Amygdala (tissue), 56 donors: ENCODE measurements around the gene TRAF3IP1.
"Not testable (repeated sequence)": the region's sequence is repeated elsewhere in the genome, so short reads cannot be mapped to it uniquely, and the experiment has no call there.

ENCODE experiments used
- DNase-seq, 56 donors: peaks; one replicate each; lab custom pipeline; 2025; lab: John Stamatoyannopoulos, UW

The TRAF3IP1 gene

GRCh38 chr2:238401551-238401950 is 81.2 kb downstream of the TRAF3IP1 start:
- DNase-seq, result no peak

- DNase-seq, result no peak
Observed at GRCh38 chr2:238403632-238404405, 83.5 kb downstream of the TRAF3IP1 start.

- no peak for DNase-seq
Observed at GRCh38 chr2:238404406-238405216, 84.3 kb downstream of the TRAF3IP1 start.

- not testable (repeated sequence) for DNase-seq
Observed at GRCh38 chr2:238405217-238405555, 84.9 kb downstream of the TRAF3IP1 start.

GRCh38 chr2:238406221-238406997 is 86.1 kb downstream of the TRAF3IP1 start:
- DNase-seq, result no peak

GRCh38 chr2:238406998-238407285 is 86.6 kb downstream of the TRAF3IP1 start:
- DNase-seq, result no peak

- no peak for DNase-seq
Observed at GRCh38 chr2:238407566-238407965, 87.2 kb downstream of the TRAF3IP1 start.

GRCh38 chr2:238408615-238409340 is 88.5 kb downstream of the TRAF3IP1 start:
- no peak for DNase-seq

GRCh38 chr2:238409341-238410199 is 89.3 kb downstream of the TRAF3IP1 start:
- DNase-seq, result no peak

GRCh38 chr2:238412067-238412767 is 91.9 kb downstream of the TRAF3IP1 start:
- no peak for DNase-seq

GRCh38 chr2:238413368-238413767 is 93.0 kb downstream of the TRAF3IP1 start:
- DNase-seq, result no peak

GRCh38 chr2:238415036-238415764 is 94.9 kb downstream of the TRAF3IP1 start:
- no peak for DNase-seq

GRCh38 chr2:238415893-238416292 is 95.6 kb downstream of the TRAF3IP1 start:
- DNase-seq, result no peak

GRCh38 chr2:238418196-238418998 is 98.1 kb downstream of the TRAF3IP1 start:
- no peak for DNase-seq

GRCh38 chr2:238418999-238419546 is 98.8 kb downstream of the TRAF3IP1 start:
- DNase-seq, result no peak

GRCh38 chr2:238420442-238420841 is 100.1 kb downstream of the TRAF3IP1 start:
- no peak for DNase-seq
